ACC112 (cell line): Measurements from ENCODE around the gene LPCAT1.

ENCODE experiments used
- H2AFZ ChIP-seq: fragments of 200-600 bp; sonication (generic); one replicate; pipeline ENCODE4 v1.6.0; 2017; ENCODE audit warnings: antibody characterized with exemption, low read length; ENCODE audit not compliant: unreplicated experiment
- H3K27ac ChIP-seq: fragments of 200-600 bp; sonication (generic); 2 replicates; pipeline ENCODE4 v1.5.1; 2014; ENCODE audit warnings: low read depth, mild to moderate bottlenecking, antibody characterized with exemption, low read length, moderate library complexity
- H3K27me3 ChIP-seq: fragments of 200-600 bp; sonication (generic); 2 replicates; pipeline ENCODE4 v1.6.1; 2014; ENCODE audit warnings: mild to moderate bottlenecking, antibody characterized with exemption, low read length, moderate library complexity, mixed read lengths; ENCODE audit not compliant: insufficient read depth
- H3K36me3 ChIP-seq: fragments of 200-600 bp; sonication (generic); 2 replicates; pipeline ENCODE4 v1.6.1; 2016; ENCODE audit warnings: mild to moderate bottlenecking, antibody characterized with exemption, low read length, moderate library complexity, mixed read lengths; ENCODE audit not compliant: insufficient read depth
- H3K4me1 ChIP-seq: fragments of 200-600 bp; sonication (generic); one replicate; pipeline ENCODE4 v1.6.1; 2016; ENCODE audit warnings: low read length, mixed read lengths; ENCODE audit not compliant: insufficient read depth, unreplicated experiment, control insufficient read depth
- H3K4me3 ChIP-seq: fragments of 200-600 bp; sonication (generic); 2 replicates; pipeline ENCODE4 v1.5.1; 2014; ENCODE audit warnings: mild to moderate bottlenecking, low read depth, low read length
- H3K79me2 ChIP-seq: fragments of 200-600 bp; sonication (generic); one replicate; pipeline ENCODE4 v1.6.0; 2016; ENCODE audit warnings: low read length; ENCODE audit not compliant: control insufficient read depth, unreplicated experiment, insufficient read depth

The LPCAT1 gene

GRCh38 chr5:1500411-1501091 is 23.2 kb downstream of the LPCAT1 start:
- H2AFZ ChIP-seq: no peak overlapping the region
- no peak overlapping the region for H3K27ac ChIP-seq
- H3K27me3 ChIP-seq: no peaks in the 10 kb centered on the region
- peaks cover 64% of the 10 kb centered on the region for H3K79me2 ChIP-seq
- no peaks in the 10 kb centered on the region for H3K4me1 ChIP-seq
- H3K4me3 ChIP-seq: no peak overlapping the region
- no peaks in the 10 kb centered on the region for H3K36me3 ChIP-seq

- H3K36me3 ChIP-seq: no peaks in the 10 kb centered on the region
- H3K79me2 ChIP-seq: peaks cover 59% of the 10 kb centered on the region
- no peaks in the 10 kb centered on the region for H3K4me1 ChIP-seq
- H3K27ac ChIP-seq: no peak overlapping the region
- no peaks in the 10 kb centered on the region for H3K27me3 ChIP-seq
- H2AFZ ChIP-seq: no peak overlapping the region
- H3K4me3 ChIP-seq: no peak overlapping the region
Observed at GRCh38 chr5:1499851-1500250, 23.9 kb downstream of the LPCAT1 start.

- Histone ChIP-seq H3K79me2 (peaks cover 49% of the 10 kb centered on the region), H2AFZ (no peak overlapping the region), H3K36me3 (no peaks in the 10 kb centered on the region; the same call in 1 of the 2 replicates), H3K27ac (no peak overlapping the region), H3K4me3 (no peak overlapping the region), H3K27me3 (no peaks in the 10 kb centered on the region), H3K4me1 (no peaks in the 10 kb centered on the region)
Observed at GRCh38 chr5:1498623-1499416, 24.9 kb downstream of the LPCAT1 start.

- no peaks in the 10 kb centered on the region for H3K4me1 ChIP-seq
- no peak overlapping the region for H2AFZ ChIP-seq
- H3K27me3 ChIP-seq: no peaks in the 10 kb centered on the region
- no peak overlapping the region for H3K4me3 ChIP-seq
- no peak overlapping the region for H3K27ac ChIP-seq
- no peaks in the 10 kb centered on the region; the same call in 1 of the 2 replicates for H3K36me3 ChIP-seq
- H3K79me2 ChIP-seq: peaks cover 41% of the 10 kb centered on the region
Observed at GRCh38 chr5:1497795-1498622, 25.8 kb downstream of the LPCAT1 start.

GRCh38 chr5:1497242-1497777 is 26.4 kb downstream of the LPCAT1 start:
- Histone ChIP-seq H3K4me3 (no peak overlapping the region), H3K27me3 (no peaks in the 10 kb centered on the region), H3K27ac (no peak overlapping the region), H3K36me3 (no peaks in the 10 kb centered on the region; the same call in 1 of the 2 replicates), H2AFZ (no peak overlapping the region), H3K4me1 (no peaks in the 10 kb centered on the region), H3K79me2 (peaks cover 34% of the 10 kb centered on the region)

GRCh38 chr5:1495525-1495897 is 28.2 kb downstream of the LPCAT1 start:
- Histone ChIP-seq H3K27me3 (no peaks in the 10 kb centered on the region), H3K79me2 (peaks cover 20% of the 10 kb centered on the region), H3K4me3 (no peak overlapping the region), H2AFZ (no peak overlapping the region), H3K27ac (no peak overlapping the region), H3K4me1 (no peaks in the 10 kb centered on the region), H3K36me3 (peaks cover 10% of the 10 kb centered on the region; the same call in 1 of the 2 replicates)

GRCh38 chr5:1494780-1495524 is 28.8 kb downstream of the LPCAT1 start:
- Histone ChIP-seq H3K79me2 (peaks cover 14% of the 10 kb centered on the region), H3K27me3 (no peaks in the 10 kb centered on the region), H3K36me3 (peaks cover 10% of the 10 kb centered on the region; the same call in 1 of the 2 replicates), H3K4me3 (no peak overlapping the region), H3K4me1 (peaks cover 3% of the 10 kb centered on the region), H3K27ac (no peak overlapping the region), H2AFZ (no peak overlapping the region)

GRCh38 chr5:1493941-1494340 is 29.8 kb downstream of the LPCAT1 start:
- no peaks in the 10 kb centered on the region for H3K27me3 ChIP-seq
- no peak overlapping the region for H3K4me3 ChIP-seq
- peaks cover 9% of the 10 kb centered on the region for H3K79me2 ChIP-seq
- no peak overlapping the region for H3K27ac ChIP-seq
- H3K4me1 ChIP-seq: peaks cover 11% of the 10 kb centered on the region
- no peak overlapping the region for H2AFZ ChIP-seq
- H3K36me3 ChIP-seq: peaks cover 10% of the 10 kb centered on the region; the same call in 1 of the 2 replicates

GRCh38 chr5:1493413-1493812 is 30.3 kb downstream of the LPCAT1 start:
- Histone ChIP-seq H3K4me1 (peaks cover 17% of the 10 kb centered on the region), H2AFZ (no peak overlapping the region), H3K27ac (no peak overlapping the region), H3K36me3 (peaks cover 10% of the 10 kb centered on the region; the same call in 1 of the 2 replicates), H3K79me2 (peaks cover 5% of the 10 kb centered on the region), H3K27me3 (no peaks in the 10 kb centered on the region), H3K4me3 (no peak overlapping the region)

- H2AFZ ChIP-seq: no peak overlapping the region
- no peaks in the 10 kb centered on the region for H3K27me3 ChIP-seq
- no peak overlapping the region for H3K4me3 ChIP-seq
- peaks cover 17% of the 10 kb centered on the region for H3K4me1 ChIP-seq
- no peak overlapping the region for H3K27ac ChIP-seq
- H3K79me2 ChIP-seq: peaks cover 3% of the 10 kb centered on the region
- peaks cover 11% of the 10 kb centered on the region; the same call in 1 of the 2 replicates for H3K36me3 ChIP-seq
Observed at GRCh38 chr5:1492757-1493156, 31.0 kb downstream of the LPCAT1 start.
